ENCODE measurements around the gene PLCL2.
A peak's percentile ranks its signal among the peaks of the same experiment; 100 is the strongest.
"Not testable (repeated sequence)": the region's sequence is repeated elsewhere in the genome, so short reads cannot be mapped to it uniquely, and the experiment has no call there.

PLCL2 gene

DNA sequence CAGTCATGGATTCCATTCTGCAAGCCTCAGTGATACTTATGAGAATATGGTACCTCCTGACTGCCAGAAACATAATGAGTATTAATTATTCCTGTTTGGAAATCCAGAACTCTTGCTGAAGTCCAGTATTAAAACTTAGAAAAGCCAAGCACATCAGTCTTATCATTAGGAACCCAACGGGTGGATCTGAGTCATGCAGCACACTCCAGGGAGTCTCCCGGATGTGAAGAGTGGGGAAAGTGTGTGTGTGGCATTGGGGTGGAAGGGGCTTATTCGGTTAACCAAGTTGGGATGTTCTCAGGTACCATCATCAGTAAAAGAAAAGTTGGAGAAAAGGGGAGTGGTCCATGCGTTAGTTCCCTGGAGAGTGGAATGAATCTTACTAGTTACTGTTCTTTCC lies 181.1 kb downstream of the PLCL2 start:
- DNase-seq (ENCODE audit: extremely low read depth in 1 of 2, low read depth in 1 of 2): no peak

DNA sequence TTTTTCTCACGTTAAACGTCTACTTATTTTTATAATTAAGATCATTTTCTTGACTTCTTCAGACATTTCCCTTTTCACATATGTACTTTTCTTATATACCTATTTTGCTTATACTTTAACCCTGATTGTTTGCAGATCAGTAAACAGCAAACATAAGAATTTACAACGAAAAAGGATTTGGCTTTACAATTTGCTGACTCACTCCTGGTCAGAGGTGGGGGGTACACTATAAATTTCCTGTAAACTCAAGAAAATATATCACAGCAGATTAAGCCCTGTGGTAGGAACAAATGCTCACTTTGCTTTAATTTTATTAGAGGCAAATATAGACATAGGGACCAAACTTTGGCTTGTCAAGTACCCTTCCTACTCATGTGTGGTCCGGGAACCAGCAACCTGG lies 185.0 kb downstream of the PLCL2 start:
- DNase-seq (ENCODE audit: extremely low read depth in 1 of 2, low read depth in 1 of 2): no peak

DNA sequence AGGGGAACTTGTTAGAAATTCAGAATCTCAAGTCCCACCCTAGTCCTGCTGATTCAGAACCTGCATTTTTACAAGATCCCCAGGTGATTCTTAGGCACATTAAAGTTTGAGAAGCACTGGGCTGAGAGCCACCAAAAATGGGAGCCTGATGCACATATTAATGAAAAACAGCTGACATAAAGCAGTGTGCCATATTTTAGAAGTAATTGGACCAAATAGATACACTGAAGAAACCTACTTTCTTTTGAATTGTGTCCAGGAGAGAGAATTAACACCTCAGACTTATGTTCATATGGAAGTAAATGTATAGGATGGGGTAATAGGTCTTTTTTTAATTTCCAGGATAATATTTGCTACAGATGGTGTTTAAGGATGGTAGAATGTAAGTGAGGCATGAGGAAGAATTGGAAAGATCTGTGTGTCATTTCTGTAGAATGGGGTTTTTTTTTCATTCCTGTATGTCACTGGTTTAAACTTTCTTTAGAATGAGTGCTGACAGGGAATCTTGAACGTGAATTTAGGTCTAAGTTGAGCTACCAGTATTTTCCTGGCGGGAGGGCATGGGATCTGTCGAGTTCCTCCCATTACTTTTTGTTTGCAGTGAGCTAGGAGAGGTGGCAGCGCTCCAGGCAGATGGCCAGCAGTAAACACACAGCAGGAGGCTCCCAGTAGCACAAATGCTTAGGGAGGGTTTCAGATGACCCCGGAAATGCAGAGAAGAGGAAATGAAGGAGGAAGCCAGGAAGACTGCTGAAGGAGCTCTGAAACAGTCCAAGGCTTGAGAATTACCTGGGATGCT lies 185.6 kb downstream of the PLCL2 start:
- DNase-seq (ENCODE audit: extremely low read depth in 1 of 2, low read depth in 1 of 2): no peak

DNA sequence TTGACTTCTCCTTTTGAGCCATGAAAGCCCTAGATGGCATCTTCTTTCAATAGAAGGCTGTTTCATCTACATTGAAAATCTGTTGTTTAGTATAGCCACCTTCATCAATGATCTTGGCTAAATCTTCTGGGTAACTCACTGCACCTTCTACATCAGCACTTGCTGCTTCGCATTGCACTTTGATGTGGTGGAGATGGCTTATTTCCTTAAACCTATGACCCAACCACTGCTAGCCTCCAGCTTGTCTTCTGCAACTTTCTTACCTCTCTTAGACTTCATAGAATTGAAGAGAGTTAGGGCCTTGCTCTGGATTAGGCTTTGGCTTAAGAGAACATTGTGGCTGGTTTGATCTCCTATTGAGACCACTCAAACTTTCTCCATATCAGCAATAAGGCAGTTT lies 189.8 kb downstream of the PLCL2 start:
- no peak for DNase-seq (ENCODE audit: extremely low read depth in 1 of 2, low read depth in 1 of 2)

DNA sequence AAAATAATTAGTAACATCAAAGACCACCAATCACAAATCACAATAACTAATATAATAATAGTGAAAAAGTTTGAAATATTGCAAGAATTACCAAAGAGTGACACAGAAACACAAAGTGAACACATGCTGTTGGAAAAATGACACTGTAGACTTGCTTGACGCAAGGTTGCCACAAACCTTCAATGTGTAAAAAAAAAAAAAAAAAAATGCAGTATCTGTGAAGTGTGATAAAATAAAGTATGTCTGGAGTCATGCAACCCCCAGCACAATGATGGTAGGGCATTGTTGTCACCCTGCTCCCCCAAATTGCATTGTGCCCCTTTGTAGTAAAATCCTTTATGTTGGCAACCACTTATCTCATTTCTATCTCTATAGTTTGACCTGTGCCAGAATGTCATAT lies 190.6 kb downstream of the PLCL2 start:
- DNase-seq (ENCODE audit: extremely low read depth in 1 of 2, low read depth in 1 of 2): no peak

DNA sequence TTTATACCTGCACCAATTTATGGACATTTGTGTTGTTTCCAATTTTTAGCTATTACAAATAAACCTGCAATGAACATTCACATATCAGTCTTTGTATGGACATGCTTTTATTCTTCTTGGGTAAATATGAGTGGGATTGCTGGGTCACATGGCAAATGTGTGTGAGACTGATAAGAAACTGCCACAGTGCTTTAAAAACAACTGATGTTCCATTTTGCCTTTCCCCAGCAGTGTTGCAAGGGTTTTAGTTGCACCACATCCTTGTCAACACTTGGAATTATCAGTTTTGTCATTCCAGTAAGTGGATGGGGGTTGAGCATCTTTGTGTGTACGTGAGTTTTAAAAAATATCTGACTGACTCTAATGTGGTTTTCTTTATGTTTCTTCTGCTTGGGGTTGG lies 191.2 kb downstream of the PLCL2 start:
- no peak for DNase-seq (ENCODE audit: extremely low read depth in 1 of 2, low read depth in 1 of 2)

DNA sequence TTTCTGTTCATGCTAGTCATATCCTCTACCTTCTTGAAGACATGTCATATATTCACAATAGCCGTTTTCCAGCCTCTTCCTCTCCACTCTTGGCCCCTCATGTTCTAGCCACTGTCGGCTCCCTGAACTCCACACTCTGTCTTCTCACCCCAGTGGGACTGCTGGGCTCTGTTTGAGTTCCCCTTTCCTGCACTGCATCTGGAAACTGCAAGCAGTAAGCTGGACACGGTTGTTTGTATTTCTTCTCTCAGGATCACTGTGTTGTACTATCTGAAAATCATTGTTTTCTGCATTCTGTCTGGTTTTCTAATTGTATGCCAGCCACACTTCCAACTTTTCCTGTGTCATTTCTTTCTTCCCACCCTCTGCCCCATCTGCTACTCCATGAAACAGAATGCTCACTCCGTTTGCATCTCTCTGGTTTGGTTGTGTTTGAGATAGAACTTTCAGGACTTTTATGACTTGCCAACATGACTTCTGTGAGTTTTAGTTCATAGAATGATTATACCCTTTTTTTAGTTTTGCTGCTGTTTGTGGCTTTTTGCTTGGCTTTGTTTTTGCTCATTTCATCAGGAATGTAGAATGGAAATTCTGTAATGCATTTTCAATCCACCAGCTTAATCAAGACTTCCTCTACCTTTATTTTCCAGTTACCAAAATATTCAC lies 192.3 kb downstream of the PLCL2 start:
- no peak for DNase-seq (ENCODE audit: extremely low read depth in 1 of 2, low read depth in 1 of 2)

DNA sequence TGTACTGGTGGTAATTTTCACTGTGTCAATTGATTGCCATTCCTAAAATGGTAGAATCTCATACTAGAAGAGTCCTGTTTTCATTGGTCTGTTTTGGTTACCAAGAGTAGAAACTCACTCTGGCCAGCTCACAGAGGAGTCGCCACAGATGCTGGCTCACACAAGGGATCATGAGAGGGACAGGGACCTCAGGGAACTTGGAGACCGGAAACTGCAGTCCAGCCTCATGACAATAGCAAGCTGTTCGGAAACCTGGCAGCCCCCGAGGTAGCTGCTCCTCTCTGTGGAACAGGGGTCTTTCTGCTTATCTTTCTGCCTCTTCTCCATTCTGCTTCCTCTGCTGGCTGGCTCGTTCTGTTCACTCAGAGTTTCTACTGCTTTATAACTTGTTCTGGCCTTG lies 192.9 kb downstream of the PLCL2 start:
- no peak for DNase-seq (ENCODE audit: extremely low read depth in 1 of 2, low read depth in 1 of 2)

DNA sequence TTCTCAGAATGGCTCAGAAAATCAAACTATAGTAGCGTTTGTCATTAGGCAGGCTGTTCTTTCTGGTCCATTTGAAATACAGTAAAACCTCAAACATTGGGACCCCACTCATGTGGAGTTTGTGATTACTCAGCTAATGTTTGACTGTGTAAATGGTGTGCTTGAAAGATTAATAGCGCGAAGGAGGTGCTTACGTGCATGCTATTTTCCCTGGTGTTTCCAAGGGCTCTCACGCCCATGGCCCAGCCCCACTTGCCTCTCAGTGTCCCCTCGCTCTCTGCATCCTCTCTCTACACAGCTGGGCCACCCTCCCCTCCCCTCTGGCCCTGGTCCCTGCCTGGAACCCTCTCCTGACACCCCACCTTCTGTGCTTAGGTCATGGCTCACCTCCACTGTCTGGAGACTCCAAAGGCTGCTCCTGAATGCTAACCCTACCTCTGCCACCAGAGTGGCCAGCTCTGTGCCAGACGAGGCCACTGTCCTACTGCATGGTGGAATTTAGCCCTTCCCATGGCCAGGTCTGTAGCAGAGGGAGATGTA lies 194.2 kb downstream of the PLCL2 start:
- DNase-seq (ENCODE audit: extremely low read depth in 1 of 2, low read depth in 1 of 2): no peak

DNA sequence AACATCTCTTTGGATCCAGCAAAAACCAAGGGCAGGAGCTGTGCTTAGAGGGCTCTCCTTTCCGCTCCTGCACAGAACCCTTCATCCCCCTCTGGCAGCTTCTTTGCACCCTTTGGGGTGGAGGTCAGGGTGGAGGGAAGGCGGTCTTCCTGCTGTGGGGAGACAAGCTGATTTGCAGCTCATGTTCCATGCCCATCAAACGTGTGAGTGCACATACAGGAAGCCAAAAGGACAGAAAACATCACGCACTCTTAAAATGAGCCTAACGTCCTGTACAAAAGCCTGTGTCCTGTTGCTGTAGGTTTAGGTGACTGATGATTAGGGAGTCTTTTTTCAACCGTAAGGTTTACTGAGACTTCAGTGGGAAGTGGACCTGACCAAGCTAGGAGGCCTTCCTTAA lies 195.2 kb downstream of the PLCL2 start:
- DNase-seq (ENCODE audit: extremely low read depth in 1 of 2, low read depth in 1 of 2): no peak

DNA sequence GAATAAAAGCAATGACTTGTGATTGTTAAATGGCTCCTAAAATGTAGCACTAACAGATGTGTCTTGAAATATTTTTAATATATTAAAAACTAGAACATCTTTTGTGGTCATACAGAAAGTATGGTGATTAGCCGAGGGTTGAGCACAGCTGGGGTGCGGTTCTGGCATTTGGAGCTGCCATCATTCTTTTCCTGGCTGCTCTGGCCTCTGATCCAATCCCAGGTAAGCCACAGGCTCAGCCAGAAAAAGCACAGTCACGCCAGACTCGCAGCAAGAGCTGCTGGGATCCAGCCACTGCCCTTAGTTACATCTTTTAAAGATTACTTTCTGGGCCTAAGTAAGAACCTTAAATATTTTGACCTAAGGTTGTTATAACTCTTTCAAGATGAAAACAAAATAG lies 196.8 kb downstream of the PLCL2 start:
- no peak for DNase-seq (ENCODE audit: extremely low read depth in 1 of 2, low read depth in 1 of 2)

DNA sequence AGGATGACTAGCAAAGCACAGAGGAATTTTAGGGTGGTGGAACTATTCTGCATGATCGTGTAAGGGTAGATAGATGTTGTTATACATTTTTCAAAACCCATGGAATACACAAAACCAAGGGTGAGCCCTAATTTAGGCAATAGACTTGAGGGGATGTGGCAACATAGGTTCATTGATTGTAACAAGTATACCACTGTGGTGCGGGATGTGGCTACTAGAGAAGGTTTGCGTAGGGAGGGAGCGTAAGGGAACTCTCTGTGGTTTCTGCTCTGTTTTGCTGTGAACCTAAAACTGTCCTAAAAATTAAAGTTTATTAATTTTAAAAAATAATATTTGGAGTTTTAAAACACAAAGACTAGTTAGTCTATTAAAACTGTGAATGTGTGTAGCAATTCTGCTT lies 202.8 kb downstream of the PLCL2 start:
- DNase-seq (ENCODE audit: extremely low read depth in 1 of 2, low read depth in 1 of 2): no peak

DNA sequence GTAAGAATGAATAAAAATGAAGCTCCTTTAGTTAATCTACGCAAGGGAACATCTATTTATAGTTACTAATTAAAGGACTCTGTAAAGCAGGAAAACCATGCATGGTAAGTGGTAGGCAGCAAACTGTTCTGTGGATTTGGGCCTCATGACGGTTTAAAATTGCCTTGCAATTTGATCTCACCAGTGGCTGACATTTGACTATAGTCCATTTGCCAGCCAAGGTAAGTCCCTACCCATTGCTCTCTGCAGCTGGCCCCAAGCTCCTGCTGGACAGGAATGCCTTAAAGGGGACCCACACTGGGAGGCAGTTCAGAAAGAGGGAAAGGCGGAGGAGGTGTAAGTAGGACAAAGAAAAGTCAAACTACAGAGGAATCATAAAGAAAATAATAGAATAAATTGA lies 203.3 kb downstream of the PLCL2 start:
- DNase-seq (ENCODE audit: extremely low read depth in 1 of 2, low read depth in 1 of 2): no peak

DNA sequence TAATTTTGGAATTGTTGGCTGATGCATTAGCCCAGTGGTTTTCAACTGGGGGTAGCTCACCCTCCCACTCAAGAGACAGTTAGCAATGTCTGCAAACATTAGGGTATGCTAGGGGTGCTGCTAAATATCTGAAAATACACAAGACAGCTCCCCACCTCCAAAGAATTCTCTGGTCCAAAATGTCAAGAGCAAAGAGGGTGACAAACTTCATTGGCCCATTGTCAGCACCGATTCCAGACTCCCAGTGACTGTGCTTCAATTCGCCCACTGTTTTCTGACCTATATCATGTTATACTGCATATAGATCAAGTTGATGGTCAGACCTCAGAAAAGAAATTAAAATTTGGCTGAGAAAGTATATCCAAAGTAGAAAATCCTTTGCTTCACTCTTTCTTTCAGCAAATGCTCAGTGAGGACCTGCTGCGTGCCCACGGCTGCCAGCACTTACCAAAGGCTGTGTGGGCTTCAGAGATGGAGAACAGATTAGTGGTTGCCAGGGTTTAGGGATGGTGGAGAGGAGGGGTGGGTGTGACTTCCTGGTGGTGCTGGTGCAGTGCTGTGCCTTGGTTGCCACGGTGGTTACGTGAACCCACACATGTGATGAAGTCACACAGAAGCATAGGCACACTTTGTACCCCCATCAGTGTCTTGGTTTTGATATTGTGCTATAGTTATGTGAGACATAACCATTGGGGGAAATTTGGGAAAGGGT lies 204.0 kb downstream of the PLCL2 start:
- DNase-seq (ENCODE audit: extremely low read depth in 1 of 2, low read depth in 1 of 2): peak in 1 of 2 donors; percentile 17

DNA sequence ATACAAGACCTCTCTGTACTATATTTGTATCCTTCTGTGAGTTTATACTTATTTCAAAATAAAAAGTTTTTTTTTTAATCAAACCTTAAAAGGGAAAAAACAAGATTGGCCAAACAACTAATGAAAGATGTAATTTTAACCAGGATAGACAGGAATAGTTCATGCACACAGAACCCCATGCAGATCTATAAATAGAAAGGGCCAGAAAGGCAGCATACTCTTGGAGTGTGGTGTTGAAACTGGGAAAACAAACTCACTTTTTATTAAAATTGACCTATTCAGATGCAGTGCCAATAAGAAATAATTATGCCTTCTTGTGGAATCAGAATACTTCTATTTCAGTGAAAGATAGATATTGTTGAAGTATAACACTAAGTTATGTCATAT lies 204.6 kb downstream of the PLCL2 start:
- DNase-seq (ENCODE audit: extremely low read depth in 1 of 2, low read depth in 1 of 2): no peak

DNA sequence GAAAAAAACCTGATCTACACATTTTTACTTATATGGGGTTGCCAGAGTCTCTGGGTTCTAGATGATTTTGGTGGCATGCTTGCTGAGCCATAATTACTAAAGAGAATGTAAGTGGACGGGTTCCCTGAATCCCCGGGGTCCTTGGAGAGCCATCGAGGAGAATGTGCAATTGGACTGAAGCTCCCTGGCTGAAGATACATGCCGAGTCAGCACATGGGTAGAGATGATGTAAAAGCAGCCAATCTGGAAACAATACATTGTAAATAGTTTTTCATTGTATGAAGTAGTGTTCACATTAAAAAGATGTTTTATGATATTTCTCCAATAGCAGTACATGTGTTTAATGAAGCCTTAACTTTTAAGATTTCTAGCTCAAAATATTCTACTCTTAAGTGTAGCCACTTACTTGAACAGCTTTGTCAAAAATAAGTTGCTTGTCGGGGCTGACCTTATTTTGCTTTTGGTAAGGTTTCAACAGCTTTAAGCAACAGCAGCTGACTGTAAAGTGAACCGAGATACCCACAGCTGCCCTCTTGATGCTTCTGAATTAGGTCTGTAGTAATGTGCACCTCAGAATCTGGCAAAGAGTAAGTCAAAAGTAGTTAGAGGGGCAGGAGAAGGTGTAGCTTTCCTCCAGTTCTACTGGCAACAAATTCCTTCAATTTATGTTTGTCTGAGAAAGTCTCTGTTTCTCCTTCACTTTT lies 205.7 kb downstream of the PLCL2 start:
- DNase-seq (ENCODE audit: extremely low read depth in 1 of 2, low read depth in 1 of 2): no peak

DNA sequence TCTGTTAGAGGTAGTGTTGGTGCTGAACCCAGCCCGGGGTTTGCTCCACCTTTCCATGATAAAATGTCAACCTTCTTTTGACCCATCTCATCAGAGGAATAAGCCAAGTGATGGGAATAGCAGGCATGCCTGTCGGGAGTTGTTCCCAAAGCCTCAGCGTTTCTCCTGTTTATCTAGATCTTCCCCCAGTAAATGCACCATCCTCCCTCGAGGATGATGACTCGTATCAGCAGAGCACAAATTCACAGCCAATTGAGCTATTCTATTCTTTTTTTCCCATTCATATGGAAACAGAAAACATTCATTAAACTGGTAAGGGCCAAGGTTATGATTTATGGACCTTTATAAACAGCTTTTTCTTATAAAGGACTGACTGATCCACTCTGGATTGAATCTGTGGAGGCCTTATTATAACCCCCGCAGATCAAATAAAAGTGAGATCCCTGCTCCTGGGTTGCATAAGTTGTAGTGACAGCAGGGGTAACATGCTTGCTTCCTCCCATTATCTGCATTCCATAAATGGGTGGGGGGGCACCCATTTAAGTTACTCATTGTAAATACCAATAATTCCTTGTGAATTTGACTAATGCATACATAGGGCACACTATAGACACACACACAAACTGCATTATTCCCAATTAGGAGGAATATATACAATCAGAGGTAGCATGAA lies 207.3 kb downstream of the PLCL2 start:
- no peak for DNase-seq (ENCODE audit: extremely low read depth in 1 of 2, low read depth in 1 of 2)

DNA sequence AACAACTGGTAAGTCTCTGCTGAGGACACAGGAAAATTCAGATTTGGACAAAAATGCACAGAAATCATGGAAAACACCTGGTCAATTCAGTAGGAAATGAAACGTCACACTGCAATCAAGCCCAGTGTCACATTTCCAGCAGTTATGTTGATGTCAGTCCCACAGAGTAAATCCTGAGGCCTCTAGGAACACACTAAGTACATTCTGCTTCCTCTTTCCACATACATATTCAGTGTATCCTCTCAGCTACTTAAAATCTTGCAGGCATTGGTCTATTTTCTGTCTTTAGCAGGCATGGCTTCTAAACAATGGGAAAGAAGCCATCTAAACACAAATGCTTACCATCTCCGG lies 207.8 kb downstream of the PLCL2 start:
- no peak for DNase-seq (ENCODE audit: extremely low read depth in 1 of 2, low read depth in 1 of 2)

DNA sequence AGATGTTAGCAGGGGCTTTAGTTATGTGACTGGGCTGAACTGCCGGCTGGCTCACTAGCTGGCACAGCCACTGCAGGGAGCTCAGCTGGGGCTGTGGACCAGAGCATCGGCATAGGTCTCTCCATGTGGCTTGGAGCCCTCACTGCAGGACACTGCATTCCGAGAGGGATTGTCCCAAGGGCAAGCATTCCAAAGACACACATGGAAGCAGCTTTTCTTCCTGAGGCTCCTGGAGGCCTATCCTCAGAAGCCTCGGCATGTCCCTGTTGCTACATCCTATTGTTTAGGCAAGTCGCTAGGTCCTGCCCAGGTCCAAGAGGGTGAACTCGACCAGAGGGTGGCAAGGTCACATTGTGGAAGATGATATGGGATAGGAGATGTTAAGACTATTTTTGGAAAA lies 209.8 kb downstream of the PLCL2 start:
- no peak for DNase-seq (ENCODE audit: extremely low read depth in 1 of 2, low read depth in 1 of 2)

DNA sequence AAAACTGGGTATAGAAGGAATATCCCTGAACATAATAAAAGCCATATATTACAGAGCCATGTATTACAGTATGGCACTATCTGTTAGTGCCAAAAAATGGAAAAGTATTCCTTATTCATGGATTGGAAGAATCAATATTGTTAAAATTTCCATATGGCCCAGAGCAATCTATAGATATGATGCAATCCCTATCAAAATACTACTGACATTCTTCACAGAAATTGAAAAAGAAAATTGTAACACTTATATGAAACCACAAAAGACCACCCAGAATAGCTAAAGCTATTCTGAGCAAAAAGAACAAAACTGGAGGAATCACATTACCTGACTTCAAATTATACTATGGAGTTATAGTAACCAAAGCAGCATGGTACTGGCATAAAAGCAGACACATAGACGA lies 218.8 kb downstream of the PLCL2 start:
- DNase-seq (ENCODE audit: extremely low read depth in 1 of 2, low read depth in 1 of 2): no peak

DNA sequence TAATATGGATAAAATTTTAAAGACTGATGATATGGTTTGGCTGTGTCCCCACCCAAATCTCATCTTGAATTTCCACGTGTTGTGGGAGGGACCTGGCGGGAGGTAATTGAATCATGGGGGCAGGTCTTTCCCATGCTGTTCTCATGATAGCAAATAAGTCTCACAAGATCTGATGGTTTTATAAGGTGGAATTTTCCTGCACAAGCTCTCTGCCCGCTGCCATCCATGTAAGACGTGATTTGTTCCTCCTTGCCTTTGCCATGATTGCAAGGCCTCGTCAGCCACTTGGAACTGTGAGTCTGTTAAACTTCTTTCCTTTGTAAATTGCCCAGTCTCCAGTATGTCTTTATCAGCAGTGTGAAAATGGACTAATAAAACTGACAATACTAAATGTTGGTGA lies 222.0 kb downstream of the PLCL2 start:
- DNase-seq (ENCODE audit: extremely low read depth in 1 of 2, low read depth in 1 of 2): not testable (repeated sequence)

All from activated CD8-positive, alpha-beta memory T cell treated with anti-CD3 and anti-CD28 coated beads for 1 hour (primary cell).